HG03354 (cell line): ENCODE data around the gene FAM216B.
"Not testable (repeated sequence)": the region's sequence is repeated elsewhere in the genome, so short reads cannot be mapped to it uniquely, and the experiment has no call there.

Experiments
- ATAC-seq: cut with Tn5 transposase; IDR thresholded peaks from one replicate; pipeline ENCODE4 v1.9.1; 2021; ENCODE audit warnings: mild to moderate bottlenecking; ENCODE audit not compliant: unreplicated experiment, poor library complexity, severe bottlenecking

The FAM216B gene

GRCh38 chr13:42776558-42776957 lies 4.8 kb upstream of the FAM216B start:
- not testable (repeated sequence) for ATAC-seq

DNA sequence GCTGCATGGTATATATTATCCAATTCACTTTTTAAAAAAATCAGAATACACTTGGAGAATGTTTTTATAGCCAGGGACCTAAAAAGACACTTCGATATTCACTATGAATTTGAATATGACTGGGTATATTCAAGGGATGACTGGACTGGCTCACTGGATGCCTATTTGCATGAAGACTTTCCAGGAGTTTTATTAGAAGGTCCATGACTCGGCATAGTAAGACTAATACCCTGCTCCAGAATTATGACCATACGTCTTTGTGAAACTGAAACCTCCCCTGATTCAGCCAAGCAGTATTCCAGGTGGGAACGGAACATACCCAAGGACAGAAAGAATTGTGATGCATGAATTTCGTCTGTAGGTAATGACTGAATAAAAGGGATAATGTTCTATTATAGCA lies 3.9 kb upstream of the FAM216B start:
- ATAC-seq = no peak

DNA sequence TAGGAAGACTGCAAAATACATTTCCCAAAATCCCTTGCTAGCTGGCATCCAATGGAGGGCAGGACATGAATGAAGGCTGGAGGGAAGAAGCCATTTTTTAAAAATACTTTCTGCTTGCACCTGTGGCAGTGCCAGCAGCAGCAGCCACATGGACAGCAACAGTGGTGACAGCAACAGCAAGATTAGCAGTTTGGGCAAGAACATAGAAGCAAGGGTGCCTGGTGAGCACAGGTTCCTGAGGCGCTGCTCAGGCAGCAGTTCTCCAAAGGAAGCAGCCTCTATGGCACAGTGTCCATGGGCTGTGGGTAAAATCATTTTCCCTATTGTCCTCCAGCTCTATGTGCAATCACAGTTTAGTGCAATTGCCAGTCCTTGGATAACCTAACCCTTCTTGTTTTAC lies 1.3 kb upstream of the FAM216B start:
- no peak for ATAC-seq

DNA sequence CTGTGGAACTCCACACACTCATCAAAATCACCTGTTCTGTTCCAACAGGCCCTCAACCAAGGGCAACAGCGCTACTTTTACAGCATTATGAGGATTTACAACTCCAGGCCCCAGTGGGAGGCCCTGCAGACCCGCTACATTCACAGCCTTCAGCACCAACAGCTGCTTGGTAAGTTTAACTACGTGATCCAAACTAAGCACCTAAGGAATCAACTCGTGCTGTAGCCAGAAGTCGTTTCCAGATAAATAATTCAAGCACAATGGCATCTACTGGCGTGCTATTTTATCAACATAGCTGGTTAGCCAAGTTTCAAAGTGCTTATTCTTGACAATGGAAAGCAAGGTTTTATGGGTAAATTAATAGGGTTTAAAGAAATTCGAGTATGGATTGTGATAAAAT lies 5.3 kb downstream of the FAM216B start:
- ATAC-seq = no peak

GRCh38 chr13:42788601-42789000 lies 7.2 kb downstream of the FAM216B start:
- no peak for ATAC-seq

- ATAC-seq = no peak
These were observed 10.8 kb downstream of the FAM216B start for GRCh38 chr13:42792154-42792553.

DNA sequence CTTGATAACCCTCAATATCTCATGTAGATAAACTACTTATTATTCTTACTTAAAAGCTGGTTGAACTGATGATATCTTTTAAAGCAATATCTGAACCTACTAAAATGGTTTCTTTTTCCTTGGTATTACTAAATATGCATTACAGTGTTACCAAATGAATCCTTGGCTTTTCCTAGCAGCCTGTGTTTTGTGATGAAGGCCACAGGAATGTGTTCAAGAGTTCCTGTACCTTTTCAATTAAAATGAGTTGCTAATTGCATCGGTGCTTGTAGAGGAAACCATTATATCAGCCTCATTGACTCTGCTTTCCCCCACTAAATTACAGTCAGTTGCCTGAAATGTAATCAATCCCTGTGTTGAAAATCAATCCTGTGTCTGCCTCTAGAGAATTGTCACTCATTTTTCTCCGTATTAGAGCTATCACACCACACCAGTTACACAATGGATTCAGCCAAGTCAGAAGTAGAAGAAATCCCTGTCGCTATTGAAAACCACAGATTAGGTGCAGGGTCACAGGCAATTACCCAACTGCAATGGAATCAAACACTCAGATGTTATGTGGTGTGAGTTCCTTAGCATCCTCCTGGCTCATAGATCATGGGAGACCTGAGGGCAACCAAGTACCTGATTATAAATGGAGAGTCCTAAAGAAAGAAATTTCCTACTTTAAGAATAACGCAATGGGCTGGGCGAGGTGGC lies 13.3 kb downstream of the FAM216B start:
- ATAC-seq = no peak

DNA sequence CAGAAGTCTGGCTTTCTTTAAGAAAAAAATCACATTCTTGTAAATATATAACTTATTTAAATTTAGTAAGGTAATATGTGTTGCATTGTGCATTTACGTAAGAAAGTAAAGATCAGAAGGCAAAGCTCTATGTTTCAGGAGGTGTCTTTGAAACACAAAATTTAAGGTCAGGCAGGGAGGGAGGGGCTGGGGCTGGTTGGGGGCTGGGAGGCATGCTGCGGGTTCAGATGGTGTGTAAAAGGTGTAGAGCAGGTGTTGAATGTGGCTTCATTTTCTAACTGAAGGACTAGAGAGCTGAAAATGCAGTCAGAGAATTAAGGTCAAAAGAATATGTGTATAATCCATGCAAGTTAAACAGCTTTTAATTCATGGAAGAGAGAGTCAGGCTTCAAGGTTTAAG lies 14.3 kb downstream of the FAM216B start:
- ATAC-seq = no peak

GRCh38 chr13:42796747-42797356 lies 15.5 kb downstream of the FAM216B start:
- ATAC-seq = no peak

- ATAC-seq = no peak
These were observed 16.7 kb downstream of the FAM216B start for GRCh38 chr13:42798118-42798517.

- ATAC-seq = no peak
These were observed 18.8 kb downstream of the FAM216B start for GRCh38 chr13:42800109-42800643.

- no peak for ATAC-seq
These were observed 22.3 kb downstream of the FAM216B start for GRCh38 chr13:42803563-42804204.

DNA sequence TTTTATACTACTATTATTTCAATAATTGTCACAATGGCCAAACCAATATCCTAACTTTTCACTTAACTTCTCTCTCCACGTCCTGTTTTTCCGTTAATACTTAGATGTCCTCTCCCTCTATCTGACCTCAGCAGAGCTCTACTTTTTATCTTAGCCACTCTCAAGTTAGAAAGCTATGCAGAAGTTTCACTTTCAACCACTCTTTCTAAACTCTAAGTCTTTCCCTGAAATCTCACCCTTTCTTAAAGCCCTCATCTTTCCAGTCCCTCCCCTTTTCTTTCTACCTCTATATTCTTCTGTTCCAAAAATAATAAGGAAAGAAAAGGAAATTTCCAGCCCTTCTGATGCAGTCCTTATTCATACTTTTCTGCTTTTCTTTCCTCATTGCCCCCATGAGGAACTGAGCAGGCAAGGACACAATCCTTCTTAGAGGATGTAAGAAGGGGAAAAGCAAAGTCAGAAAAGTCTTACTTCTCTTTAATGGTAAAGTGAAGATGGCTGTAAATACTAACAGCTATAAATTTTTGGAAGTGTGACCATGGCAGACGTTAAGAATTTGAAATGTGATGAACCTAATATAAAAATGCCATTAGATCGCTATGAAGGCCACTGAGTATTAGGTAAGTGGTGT lies 23.0 kb downstream of the FAM216B start:
- peak; percentile 58 for ATAC-seq

- ATAC-seq = no peak
These were observed 25.9 kb downstream of the FAM216B start for GRCh38 chr13:42807241-42807640.

DNA sequence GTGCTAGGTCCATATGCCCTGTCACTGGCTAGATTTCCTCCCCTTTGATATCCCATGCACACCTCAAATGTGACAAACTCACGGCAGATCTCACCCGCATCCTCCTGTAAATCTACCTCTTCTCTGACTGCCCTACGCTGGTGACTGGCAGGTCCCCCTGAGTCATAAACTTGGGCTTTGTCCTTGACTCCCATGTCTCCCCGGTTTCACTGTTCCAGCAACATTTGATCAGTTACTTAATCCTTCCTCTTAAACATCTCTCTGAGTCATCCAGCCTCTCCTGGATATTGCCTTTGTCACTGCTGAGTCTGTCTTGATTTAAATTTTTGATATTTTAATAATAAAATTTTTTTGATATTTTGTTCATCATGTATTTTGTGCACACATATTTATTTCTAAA lies 26.5 kb downstream of the FAM216B start:
- no peak for ATAC-seq

DNA sequence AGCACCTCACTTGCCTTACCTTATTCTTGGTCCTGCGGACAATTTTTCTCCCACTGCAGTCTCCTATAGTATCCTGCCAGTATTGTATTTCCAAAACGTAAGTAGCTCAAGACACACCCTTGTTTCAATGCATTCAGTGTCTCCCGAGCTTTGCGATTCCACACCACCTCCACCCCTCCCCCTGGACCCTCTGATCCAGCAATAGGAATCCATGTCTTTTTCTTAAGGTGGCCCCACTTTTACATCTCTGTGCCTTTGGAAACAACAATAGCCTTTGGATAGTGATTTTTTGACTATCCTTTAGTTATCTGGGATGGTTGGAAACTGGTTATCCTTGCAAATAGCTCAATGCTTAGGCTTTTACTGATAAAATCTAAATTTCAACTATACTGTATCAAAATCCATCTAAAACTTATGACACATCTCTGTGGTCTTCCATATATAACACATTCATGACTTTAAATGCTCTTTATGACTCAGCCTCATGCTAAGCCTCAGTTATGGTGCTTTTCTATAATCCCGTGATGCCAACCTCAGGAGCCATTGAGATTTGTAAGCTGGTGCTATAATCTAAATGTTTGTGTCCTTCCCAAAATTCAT lies 27.1 kb downstream of the FAM216B start:
- ATAC-seq = no peak

DNA sequence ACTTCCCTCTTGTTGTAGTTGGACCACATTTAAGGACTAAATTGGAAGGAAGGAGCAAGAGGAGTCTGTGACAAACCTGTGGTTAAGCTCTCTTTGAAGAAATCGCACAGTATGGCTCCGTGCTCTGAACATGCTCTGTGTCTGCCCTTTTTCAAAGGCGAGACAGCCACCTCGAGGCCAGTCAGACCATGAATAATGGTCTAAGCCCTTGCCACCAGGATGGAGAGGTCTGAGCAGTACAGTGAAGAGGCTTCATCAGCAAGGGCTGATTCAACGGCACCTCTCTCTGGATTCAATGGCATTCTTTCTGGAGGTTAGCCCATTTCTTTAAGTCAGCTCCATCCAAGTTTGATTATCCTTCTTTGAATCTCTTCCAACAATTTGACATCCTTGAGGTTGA lies 30.9 kb downstream of the FAM216B start:
- no peak for ATAC-seq

GRCh38 chr13:42814868-42815267 lies 33.5 kb downstream of the FAM216B start:
- no peak for ATAC-seq

GRCh38 chr13:42815681-42816080 lies 34.3 kb downstream of the FAM216B start:
- ATAC-seq = no peak

GRCh38 chr13:42816538-42816937 lies 35.2 kb downstream of the FAM216B start:
- ATAC-seq = no peak
